Progenitor cell of endocrine pancreas (in vitro differentiated cells): Measurements from ENCODE around the gene VDR. TPM values are rescaled to one million over a fixed set of nuclear protein-coding genes. Genes with fewer than 3 reads are reported as not detected.

ENCODE experiments used
- DNase-seq: peaks from one replicate; pipeline ENCODE4 v3.0.0; 2021; ENCODE audit warnings: low spot score; ENCODE audit not compliant: unreplicated experiment
- H3K27ac Mint-ChIP-seq: 2 replicates; pipeline ENCODE4 v1.8.0; 2021; ENCODE audit warnings: mild to moderate bottlenecking, moderate library complexity, mixed read lengths
- H3K27me3 Mint-ChIP-seq: 2 replicates; pipeline ENCODE4 v1.8.0; 2021; ENCODE audit warnings: mixed read lengths
- H3K36me3 Mint-ChIP-seq: 2 replicates; pipeline ENCODE4 v1.8.0; 2022; ENCODE audit warnings: mixed read lengths; ENCODE audit not compliant: insufficient read depth
- H3K4me1 Mint-ChIP-seq: 2 replicates; pipeline ENCODE4 v1.8.0; 2021; ENCODE audit warnings: low read depth, mixed read lengths
- H3K4me3 Mint-ChIP-seq: 2 replicates; pipeline ENCODE4 v1.8.0; 2021; ENCODE audit warnings: low read depth, mild to moderate bottlenecking, moderate library complexity, mixed read lengths
- H3K9me3 Mint-ChIP-seq: 2 replicates; pipeline ENCODE4 v1.8.0; 2021; ENCODE audit warnings: low read depth, mixed read lengths
- CTCF ChIP-seq: fragments of 200-600 bp; sonication (generic); IDR thresholded peaks from one replicate; pipeline ENCODE4 v1.5.0; 2021; ENCODE audit warnings: antibody characterized with exemption, mild to moderate bottlenecking; ENCODE audit not compliant: unreplicated experiment
- long read RNA-seq: library from polyadenylated mRNA; unstranded; transcript quantifications from one replicate; pipeline ENCODE4 v2.0.0, GENCODE V29; 2020
- total RNA-seq: library from RNA; stranded (reverse); gene quantifications from 2 replicates; pipeline ENCODE4 v1.2.1, GENCODE V29; 2021

VDR gene
- total RNA-seq: 0.31 and 0.38 TPM in 2 replicates
- long read RNA-seq: 0 reads

DNA sequence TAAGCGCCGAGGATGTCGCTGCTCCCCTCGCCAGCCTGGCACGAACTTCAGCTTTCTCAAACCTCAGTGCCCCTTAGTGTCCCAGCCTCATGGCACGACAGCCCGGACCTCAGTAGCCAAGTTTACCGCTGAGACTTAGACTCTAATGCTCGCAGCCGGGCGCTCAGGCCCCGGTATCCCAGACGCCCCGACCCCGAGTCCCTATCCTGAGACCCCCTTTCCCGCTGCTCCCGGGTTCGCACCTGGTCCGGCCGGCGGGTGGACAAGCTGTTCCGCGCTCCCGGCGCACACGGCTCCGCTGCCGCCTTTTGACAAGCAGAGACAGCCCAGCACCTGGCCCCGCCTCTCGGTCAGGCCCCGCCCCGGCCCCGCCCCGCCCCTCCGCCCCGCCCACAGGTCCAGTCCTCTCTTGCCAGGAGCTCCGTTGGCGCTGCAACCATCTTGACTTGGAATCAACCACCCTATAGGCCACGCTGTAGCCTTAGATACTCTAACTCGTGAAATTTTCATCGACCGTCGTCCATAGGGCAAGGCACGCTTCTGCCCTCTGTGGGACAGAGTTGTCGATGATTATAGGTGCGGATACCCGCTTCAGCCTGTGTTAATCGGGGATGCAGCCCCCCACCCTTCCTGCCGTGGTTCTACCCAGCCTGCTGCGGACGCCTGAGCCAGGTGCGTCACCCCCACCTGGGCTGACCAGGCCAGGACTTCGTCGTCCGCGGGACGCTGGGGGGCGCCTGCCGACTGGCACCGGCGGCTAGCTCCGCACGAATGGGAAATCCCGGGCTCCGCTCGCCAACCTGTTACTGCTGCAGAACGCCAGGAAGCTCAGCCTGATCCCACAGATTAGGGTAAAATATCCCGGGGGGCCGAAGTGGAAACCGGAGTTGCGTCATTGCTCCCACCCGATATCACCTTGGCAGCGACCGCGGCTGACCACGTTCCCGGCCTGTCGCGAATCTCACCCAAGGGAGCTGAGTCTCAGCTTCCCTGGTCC, at the start of gene VDR:
VDR (minus strand) TSS at position 282 of the 997 bp plus-strand sequence. CDS start 25,881 bp downstream, outside the sequence.
- H3K9me3 Mint-ChIP-seq: no peaks in the 10 kb centered on the region
- H3K27me3 Mint-ChIP-seq: peaks cover 78% of the 10 kb centered on the region
- peak; percentile 67 for TF ChIP-seq CTCF
- H3K4me1 Mint-ChIP-seq: peaks cover 6% of the 10 kb centered on the region
- peaks cover 1% of the 10 kb centered on the region for H3K36me3 Mint-ChIP-seq
- H3K27ac Mint-ChIP-seq: peak within 1 kb of the TSS; percentile 95
- H3K4me3 Mint-ChIP-seq: peak within 1 kb of the TSS; percentile 77
- DNase-seq: peak; percentile 70

DNA sequence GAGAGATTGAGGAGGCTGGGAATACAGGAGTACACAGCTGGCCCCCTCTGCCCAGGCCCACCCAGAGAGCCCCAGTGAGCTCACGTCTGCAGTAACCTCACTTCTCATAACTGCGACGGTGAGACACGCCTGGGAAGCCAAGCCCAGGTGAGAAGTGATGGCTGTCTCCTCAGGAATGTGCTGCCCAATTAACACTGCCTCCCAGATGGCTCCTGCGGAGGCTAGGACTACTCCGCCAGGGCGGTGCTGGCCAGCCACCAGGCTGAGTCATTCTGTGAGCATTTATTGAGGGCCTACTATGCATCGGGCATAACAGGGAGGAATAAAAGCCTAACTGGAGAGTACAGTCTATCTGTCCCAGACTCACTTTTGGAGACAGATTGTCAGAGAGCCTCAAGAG, 49.3 kb upstream of the VDR start:
- no peak for TF ChIP-seq CTCF
- Mint-ChIP-seq H3K9me3 (no peaks in the 10 kb centered on the region), H3K36me3 (no peaks in the 10 kb centered on the region), H3K4me1 (no peaks in the 10 kb centered on the region), H3K27ac (no peak overlapping the region), H3K27me3 (peaks cover 37% of the 10 kb centered on the region), H3K4me3 (no peak overlapping the region)
- no peak for DNase-seq

GRCh38 chr12:47950856-47951468, 46.2 kb upstream of the VDR start:
- H3K4me3 Mint-ChIP-seq: no peak overlapping the region
- H3K36me3 Mint-ChIP-seq: no peaks in the 10 kb centered on the region
- no peak for TF ChIP-seq CTCF
- H3K27me3 Mint-ChIP-seq: peaks cover 35% of the 10 kb centered on the region
- no peaks in the 10 kb centered on the region for H3K9me3 Mint-ChIP-seq
- no peak for DNase-seq
- no peak overlapping the region for H3K27ac Mint-ChIP-seq
- no peaks in the 10 kb centered on the region for H3K4me1 Mint-ChIP-seq

DNA sequence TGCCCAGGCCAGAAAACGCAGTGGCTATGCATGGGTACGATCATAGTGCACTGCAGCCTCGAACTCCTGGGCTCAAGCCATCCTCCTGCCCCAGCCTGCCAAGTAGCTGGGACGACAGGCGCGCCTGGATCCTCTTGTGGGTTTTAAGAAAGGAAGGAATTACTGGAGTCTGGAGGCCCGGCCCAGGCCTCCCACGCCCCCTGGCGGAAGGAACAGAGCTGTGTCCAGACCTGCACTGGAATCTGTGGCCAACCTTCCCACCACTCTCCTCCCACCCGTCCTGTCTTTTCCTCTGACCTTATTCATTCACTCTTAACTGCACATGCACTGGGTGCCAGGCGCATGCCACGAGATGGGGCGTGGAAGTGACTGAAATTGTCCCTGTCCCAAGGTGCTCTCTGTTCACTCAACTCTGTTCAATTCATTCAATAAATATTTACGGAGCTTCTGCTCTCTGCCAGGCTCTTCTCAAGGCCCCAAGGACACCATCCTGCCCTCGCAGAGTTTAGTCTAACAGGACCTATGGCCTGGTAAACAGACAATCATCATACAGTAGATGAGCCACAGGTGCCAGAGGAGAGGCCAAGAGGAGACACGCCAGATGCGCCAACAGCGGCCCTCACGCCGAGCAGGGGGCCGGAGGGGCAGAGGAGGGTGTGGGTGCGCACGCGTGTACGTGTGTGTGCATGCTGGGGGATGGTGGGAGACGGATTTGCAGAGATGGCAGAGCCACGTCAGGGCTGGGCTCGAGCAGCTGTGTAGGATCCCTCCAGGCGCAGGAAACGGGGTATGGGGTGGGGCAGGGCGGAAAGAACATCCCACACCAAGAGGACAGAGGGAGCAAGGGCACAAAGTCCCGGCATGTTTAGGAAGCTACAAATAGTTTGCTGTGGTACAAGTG, 44.9 kb upstream of the VDR start:
- no peak overlapping the region for H3K27ac Mint-ChIP-seq
- H3K4me1 Mint-ChIP-seq: no peaks in the 10 kb centered on the region
- peaks cover 26% of the 10 kb centered on the region for H3K27me3 Mint-ChIP-seq
- DNase-seq: peak; percentile 66
- no peaks in the 10 kb centered on the region for H3K9me3 Mint-ChIP-seq
- TF ChIP-seq CTCF: peak; percentile 96
- no peaks in the 10 kb centered on the region for H3K36me3 Mint-ChIP-seq
- no peak overlapping the region for H3K4me3 Mint-ChIP-seq
